CD4-positive, alpha-beta T cell (primary cell): Measurements from ENCODE around the gene ST6GALNAC3. TPM values are rescaled to one million over a fixed set of nuclear protein-coding genes. Genes with fewer than 3 reads are reported as not detected.

Source experiments
- ATAC-seq: fragments of 200-7000 bp; cut with Tn5 transposase; one replicate; pipeline ENCODE4 v1.10.0; 2022; ENCODE audit warnings: mild to moderate bottlenecking; ENCODE audit not compliant: poor library complexity
- CTCF ChIA-PET: fragments of 350-600 bp; sonication (Branson Sonifier 250); formaldehyde crosslinking; loops from one replicate; lab custom pipeline; 2021; ENCODE audit warnings: antibody characterized with exemption, inconsistent platforms; lab: Charles Lee
- POLR2A ChIA-PET: fragments of 350-600 bp; sonication (Branson Sonifier 250); formaldehyde crosslinking; loops from one replicate; lab custom pipeline; 2021; ENCODE audit warnings: antibody characterized with exemption, inconsistent platforms; lab: Charles Lee
- DNase-seq, 14 experiments: peaks; one replicate each; pipeline ENCODE4 v3.0.0-alpha.2; 2013 to 2020; ENCODE audit warnings: mixed read lengths in 2 of 14
- H3K27ac ChIP-seq, 2 donors: one replicate each; pipeline versions ENCODE4 v1.5.1 to v1.7.0; 2013; ENCODE audit warnings: low read length in 2 of 2, low read depth in 1 of 2, mild to moderate bottlenecking in 1 of 2
- H3K27me3 ChIP-seq, 2 experiments: 1 replicate in 1 of 2; 2 replicates in 1 of 2; pipeline versions ENCODE4 v1.6.1 to v1.7.0; 2013; ENCODE audit warnings: low read length in 2 of 2, control low read depth in 1 of 2, mild to moderate bottlenecking in 1 of 2, moderate library complexity in 1 of 2; ENCODE audit not compliant: insufficient read depth in 2 of 2, control insufficient read depth in 1 of 2
- H3K36me3 ChIP-seq: one replicate; pipeline ENCODE4 v1.6.1; 2013; ENCODE audit warnings: low read length, control low read depth; ENCODE audit not compliant: insufficient read depth
- H3K4me1 ChIP-seq: one replicate; pipeline ENCODE4 v1.6.1; 2013; ENCODE audit warnings: low read length, control low read depth; ENCODE audit not compliant: insufficient read depth
- H3K4me3 ChIP-seq: one replicate; pipeline ENCODE4 v1.5.1; 2013; ENCODE audit warnings: mild to moderate bottlenecking, low read length, moderate library complexity
- H3K9me3 ChIP-seq, 2 experiments: 1 replicate in 1 of 2; 2 replicates in 1 of 2; pipeline versions ENCODE4 v1.6.1 to v1.7.0; 2013; ENCODE audit warnings: low read length in 2 of 2, mild to moderate bottlenecking in 2 of 2, control low read depth in 1 of 2, moderate library complexity in 1 of 2; ENCODE audit not compliant: control insufficient read depth in 1 of 2, insufficient read depth in 1 of 2
- H3K27ac Mint-ChIP-seq: one replicate; pipeline ENCODE4 v1.8.0; 2020; ENCODE audit warnings: mixed read lengths
- H3K27me3 Mint-ChIP-seq: one replicate; pipeline ENCODE4 v1.8.0; 2021; ENCODE audit warnings: mixed read lengths
- H3K36me3 Mint-ChIP-seq: one replicate; pipeline ENCODE4 v1.8.0; 2021; ENCODE audit warnings: low read depth, mixed read lengths
- H3K4me1 Mint-ChIP-seq: one replicate; pipeline ENCODE4 v1.8.0; 2021; ENCODE audit warnings: low read depth, mixed read lengths
- H3K4me3 Mint-ChIP-seq: one replicate; pipeline ENCODE4 v1.8.0; 2020; ENCODE audit warnings: mild to moderate bottlenecking, mixed read lengths
- H3K9me3 Mint-ChIP-seq: one replicate; pipeline ENCODE4 v1.8.0; 2020; ENCODE audit warnings: mixed read lengths
- intact Hi-C, 2 experiments: fragments of 100-400 bp; cut with DNase I in 1 of 2; cut with micrococcal nuclease in 1 of 2; formaldehyde crosslinking; loops; one replicate each; pipeline versions ENCODE4 v1.15.1 to v1.9.0; 2023 to 2025; cut with DNase I, micrococcal nuclease
- total RNA-seq, 174 experiments: library from RNA in 2 of 174; stranded (reverse) in 2 of 174; gene quantifications; one replicate each; pipeline ENCODE4 v1.2.3 and lab custom pipeline; 2021 to 2026
- TF ChIP-seq, protein P1 (sequence below): fragments of 200-600 bp; IDR thresholded peaks from one replicate; pipeline ENCODE4 v1.8.0; 2022; ENCODE audit warnings: antibody characterized with exemption, mild to moderate bottlenecking

Gene ST6GALNAC3
- total RNA-seq, 2 experiments from 2014 or later, result 0.77 to 1.3 TPM

DNA sequence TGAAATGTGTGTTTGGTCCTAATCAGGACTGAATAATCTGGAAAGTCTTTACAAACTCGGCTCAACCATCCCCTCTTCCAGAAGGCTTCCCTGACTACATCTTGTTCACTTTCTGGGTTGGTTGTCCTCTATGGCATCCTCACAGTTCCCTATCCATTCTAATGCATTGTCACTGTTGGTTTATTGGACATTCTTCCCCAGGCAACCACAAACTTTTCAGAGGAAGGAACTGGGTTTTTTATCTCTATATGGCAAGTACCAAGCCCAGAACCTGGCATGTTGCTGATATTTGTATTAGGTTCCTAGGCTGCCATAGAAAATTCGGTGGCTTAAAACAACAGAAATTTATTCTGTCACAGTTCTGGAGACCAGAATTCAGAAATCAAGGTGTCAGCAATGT lies 429.2 kb downstream of the ST6GALNAC3 start:
- intact Hi-C loops, result no loop called here
- H3K27me3 Mint-ChIP-seq, result no peaks in the 10 kb centered on the region
- CTCF ChIA-PET, result no interaction called here

DNA sequence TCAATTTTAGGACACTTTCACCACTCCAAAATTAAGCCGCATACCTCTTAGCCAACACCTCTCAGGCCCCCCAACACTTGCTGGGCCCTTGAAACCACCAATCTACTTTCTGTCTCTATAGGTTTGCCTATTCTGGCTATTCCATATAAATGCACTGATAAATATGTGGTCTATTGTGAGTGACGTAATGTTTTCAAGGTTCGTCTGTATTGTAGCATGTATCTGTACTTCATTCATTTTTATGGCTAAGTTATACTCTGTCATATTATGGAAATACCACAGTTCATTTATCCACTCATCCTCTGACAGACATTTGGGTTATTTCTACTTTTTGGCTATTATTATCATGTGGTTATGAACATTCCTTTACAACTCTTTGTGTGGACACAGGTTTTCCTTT lies 432.8 kb downstream of the ST6GALNAC3 start:
- no peak for DNase-seq
- TF ChIP-seq, protein P1, sequence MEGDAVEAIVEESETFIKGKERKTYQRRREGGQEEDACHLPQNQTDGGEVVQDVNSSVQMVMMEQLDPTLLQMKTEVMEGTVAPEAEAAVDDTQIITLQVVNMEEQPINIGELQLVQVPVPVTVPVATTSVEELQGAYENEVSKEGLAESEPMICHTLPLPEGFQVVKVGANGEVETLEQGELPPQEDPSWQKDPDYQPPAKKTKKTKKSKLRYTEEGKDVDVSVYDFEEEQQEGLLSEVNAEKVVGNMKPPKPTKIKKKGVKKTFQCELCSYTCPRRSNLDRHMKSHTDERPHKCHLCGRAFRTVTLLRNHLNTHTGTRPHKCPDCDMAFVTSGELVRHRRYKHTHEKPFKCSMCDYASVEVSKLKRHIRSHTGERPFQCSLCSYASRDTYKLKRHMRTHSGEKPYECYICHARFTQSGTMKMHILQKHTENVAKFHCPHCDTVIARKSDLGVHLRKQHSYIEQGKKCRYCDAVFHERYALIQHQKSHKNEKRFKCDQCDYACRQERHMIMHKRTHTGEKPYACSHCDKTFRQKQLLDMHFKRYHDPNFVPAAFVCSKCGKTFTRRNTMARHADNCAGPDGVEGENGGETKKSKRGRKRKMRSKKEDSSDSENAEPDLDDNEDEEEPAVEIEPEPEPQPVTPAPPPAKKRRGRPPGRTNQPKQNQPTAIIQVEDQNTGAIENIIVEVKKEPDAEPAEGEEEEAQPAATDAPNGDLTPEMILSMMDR, result no peak
- H3K9me3 ChIP-seq, result no peaks in the 10 kb centered on the region
- H3K36me3 ChIP-seq, result no peaks in the 10 kb centered on the region
- H3K27me3 ChIP-seq, result no peaks in the 10 kb centered on the region
- no peak for ATAC-seq
- no peaks in the 10 kb centered on the region for H3K36me3 Mint-ChIP-seq
- H3K9me3 Mint-ChIP-seq, result no peaks in the 10 kb centered on the region
- POLR2A ChIA-PET, result no interaction called here
- peaks cover 2% of the 10 kb centered on the region for H3K4me1 ChIP-seq
- CTCF ChIA-PET, result no interaction called here
- H3K4me3 ChIP-seq, result no peak overlapping the region
- peaks cover 12% of the 10 kb centered on the region for H3K4me1 Mint-ChIP-seq
- H3K4me3 Mint-ChIP-seq, result no peak overlapping the region
- no peak overlapping the region for H3K27ac Mint-ChIP-seq
- no peaks in the 10 kb centered on the region for H3K27me3 Mint-ChIP-seq
- H3K27ac ChIP-seq, result no peak overlapping the region
- intact Hi-C loops, result no loop called here

More for the DNA sequence above, 429.2 kb downstream of the ST6GALNAC3 start:
- Mint-ChIP-seq H3K36me3 (no peaks in the 10 kb centered on the region), H3K9me3 (no peaks in the 10 kb centered on the region), H3K4me1 (peaks cover 14% of the 10 kb centered on the region), H3K4me3 (no peak overlapping the region), H3K27ac (no peak overlapping the region)
- H3K27ac ChIP-seq, result no peak overlapping the region
- POLR2A ChIA-PET, result no interaction called here
- no peak for DNase-seq
- H3K4me3 ChIP-seq, result no peak overlapping the region
- no peaks in the 10 kb centered on the region for H3K4me1 ChIP-seq
- no peaks in the 10 kb centered on the region for H3K27me3 ChIP-seq
- no peak for ATAC-seq
- no peaks in the 10 kb centered on the region for H3K36me3 ChIP-seq
- TF ChIP-seq, protein P1, result no peak
- H3K9me3 ChIP-seq, result no peaks in the 10 kb centered on the region

DNA sequence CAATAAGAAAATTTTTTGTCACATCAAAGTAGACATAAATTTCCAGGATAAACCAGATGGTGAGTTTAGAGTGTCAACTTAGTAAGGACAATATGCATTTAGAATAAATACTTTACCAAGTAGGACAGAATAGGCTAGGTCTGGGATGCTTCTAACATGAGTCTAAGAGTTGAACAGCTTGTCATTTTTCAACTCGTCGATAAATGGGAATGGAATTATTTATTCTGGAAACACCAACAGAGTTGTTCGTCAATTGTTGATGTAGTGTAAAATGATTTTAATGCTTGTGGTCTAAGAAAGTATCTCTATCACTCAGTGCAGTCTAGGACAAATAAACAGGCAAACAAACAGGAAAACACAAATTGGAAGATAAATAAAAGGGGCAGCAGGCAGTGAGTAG lies 434.3 kb downstream of the ST6GALNAC3 start:
- Histone ChIP-seq H3K27ac (no peak overlapping the region), H3K4me3 (no peak overlapping the region), H3K27me3 (no peaks in the 10 kb centered on the region), H3K36me3 (no peaks in the 10 kb centered on the region), H3K9me3 (no peaks in the 10 kb centered on the region), H3K4me1 (peaks cover 2% of the 10 kb centered on the region)
- Mint-ChIP-seq H3K36me3 (no peaks in the 10 kb centered on the region), H3K27me3 (no peaks in the 10 kb centered on the region), H3K4me1 (peaks cover 11% of the 10 kb centered on the region), H3K9me3 (no peaks in the 10 kb centered on the region), H3K4me3 (no peak overlapping the region), H3K27ac (no peak overlapping the region)
- DNase-seq, result no peak
- CTCF ChIA-PET, result no interaction called here
- POLR2A ChIA-PET, result no interaction called here
- intact Hi-C loops, result no loop called here
- TF ChIP-seq, protein P1, result no peak
- ATAC-seq, result no peak
